ENCODE measurements around the gene AP3M1.

GRCh38 chr10:74079028-74079935 lies 71.3 kb downstream of the AP3M1 start:
- TF ChIP-seq CTCF (IDR thresholded peaks at IDR 0.05) = no peak
- TF ChIP-seq EP300 (IDR thresholded peaks at IDR 0.05) = no peak
- no peak for TF ChIP-seq POLR2AphosphoS5 (IDR thresholded peaks at IDR 0.05)
- TF ChIP-seq POLR2A (IDR thresholded peaks at IDR 0.05) = no peak
